Fibroblast of gingiva (primary cell): ENCODE measurements around the gene TRHDE.

ENCODE experiments used
- DNase-seq: peaks from one replicate; pipeline ENCODE4 v3.0.0-alpha.2; 2011; ENCODE audit warnings: low read depth

TRHDE gene

DNA sequence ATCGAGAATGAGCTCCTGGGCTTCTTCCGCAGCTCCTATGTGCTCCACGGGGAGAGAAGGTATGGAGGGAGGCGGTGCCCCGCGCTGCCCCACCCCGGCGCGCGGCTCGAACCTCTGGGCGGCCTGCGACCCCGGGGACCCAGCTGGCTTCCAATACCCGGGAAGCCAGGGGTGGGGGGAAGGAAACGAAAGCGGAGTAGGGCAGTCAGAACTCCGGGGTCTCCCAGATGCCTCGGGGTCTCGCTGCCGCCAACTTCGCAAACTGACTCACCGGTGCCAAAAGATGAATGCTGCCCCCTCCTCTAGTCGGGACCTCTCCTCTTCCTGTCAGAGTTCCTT, 1.3 kb downstream of the TRHDE start:
- no peak for DNase-seq

- DNase-seq: peak; percentile 17
Measured at GRCh38 chr12:72273851-72274351, 1.7 kb downstream of the TRHDE start.

- peak; percentile 85 for DNase-seq
Measured at GRCh38 chr12:72274931-72275330, 2.8 kb downstream of the TRHDE start.

DNA sequence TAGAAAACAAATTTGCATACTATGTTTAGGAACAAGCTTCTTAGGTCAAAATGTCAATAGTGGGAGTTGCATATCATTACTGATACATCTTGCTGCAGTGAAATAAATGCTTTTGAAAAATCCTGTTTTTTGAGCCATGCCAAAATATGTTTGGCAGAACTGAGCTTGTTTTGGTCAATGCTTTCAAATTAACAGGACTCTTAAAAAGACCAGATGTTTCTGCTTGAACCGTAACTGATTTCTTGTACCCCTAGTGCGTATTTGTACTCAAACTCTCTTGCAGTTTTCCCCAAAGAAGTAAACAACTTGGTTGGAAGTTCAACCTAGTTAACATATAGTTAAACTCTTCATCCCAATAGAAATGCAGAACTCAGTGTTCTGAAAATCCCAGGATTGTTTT, 3.4 kb downstream of the TRHDE start:
- DNase-seq: peak; percentile 66

DNA sequence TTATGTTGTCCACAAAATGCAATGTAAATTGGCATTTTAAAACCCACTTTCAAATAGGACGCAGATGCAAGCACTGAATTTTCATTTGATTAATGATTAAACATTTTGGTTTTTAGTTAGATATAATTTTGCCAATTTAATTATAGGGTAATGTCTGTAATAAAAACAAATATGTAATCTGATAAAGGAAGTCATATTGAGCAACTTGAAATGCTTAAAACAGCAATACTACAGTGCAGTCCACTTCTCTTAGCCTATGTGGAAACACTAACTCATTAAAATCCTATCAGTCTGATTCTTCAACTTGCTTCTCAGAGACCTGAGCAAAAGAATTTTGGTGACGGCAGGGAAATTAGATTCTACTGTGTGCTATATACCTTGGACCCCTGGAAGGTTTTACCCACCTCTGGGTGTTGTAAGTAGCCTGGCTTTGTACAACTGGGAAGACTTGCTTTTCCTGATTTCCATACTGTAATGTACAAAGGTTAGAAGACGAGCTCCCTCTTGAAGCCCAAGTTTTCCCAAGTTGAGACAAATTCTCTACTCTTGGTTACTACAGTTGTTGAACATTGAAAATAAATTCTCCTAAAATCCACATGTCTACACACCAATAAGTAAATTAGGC, 4.1 kb downstream of the TRHDE start:
- peak; percentile 36 for DNase-seq

GRCh38 chr12:72277415-72277814, 5.2 kb downstream of the TRHDE start:
- peak; percentile 64 for DNase-seq

DNA sequence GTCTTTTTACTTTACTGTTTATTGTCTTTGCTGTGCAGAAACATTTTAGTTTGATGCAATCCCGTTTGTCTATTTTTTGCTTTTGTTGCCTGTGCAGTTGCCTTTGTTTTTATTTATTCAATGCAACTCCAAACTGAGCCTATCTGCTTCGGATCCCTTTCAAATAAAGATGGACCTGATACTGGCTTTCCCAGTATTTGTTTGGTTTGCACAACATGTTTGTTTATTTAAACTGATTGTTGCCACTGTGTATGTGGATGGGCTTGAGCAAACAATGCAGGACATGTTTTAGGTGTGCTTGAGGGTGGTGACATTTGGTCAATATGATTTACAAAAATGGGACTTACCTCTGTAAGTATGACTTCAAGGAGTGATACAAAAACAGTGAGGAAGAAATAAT, 6.7 kb downstream of the TRHDE start:
- no peak for DNase-seq

GRCh38 chr12:72281126-72281525, 9.0 kb downstream of the TRHDE start:
- no peak for DNase-seq

DNA sequence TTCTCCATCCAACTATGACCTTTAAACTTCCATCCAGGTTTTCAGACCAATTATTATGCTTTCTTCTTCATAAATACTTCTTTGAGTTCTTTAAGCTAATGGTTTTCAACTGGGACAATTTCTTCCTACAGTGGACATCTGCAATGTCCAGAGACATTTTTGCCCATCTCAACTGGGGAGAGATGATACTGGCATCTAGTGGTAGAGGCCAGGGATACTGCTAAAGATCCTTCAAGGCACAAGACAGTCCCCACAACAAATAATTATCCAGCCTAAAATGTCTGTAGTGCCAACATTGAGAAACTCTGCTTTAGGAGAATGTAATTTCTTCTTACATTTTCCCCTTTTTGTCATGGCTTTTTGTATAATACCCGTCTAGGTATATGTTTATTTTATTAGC, 10.6 kb downstream of the TRHDE start:
- DNase-seq: peak; percentile 57

DNA sequence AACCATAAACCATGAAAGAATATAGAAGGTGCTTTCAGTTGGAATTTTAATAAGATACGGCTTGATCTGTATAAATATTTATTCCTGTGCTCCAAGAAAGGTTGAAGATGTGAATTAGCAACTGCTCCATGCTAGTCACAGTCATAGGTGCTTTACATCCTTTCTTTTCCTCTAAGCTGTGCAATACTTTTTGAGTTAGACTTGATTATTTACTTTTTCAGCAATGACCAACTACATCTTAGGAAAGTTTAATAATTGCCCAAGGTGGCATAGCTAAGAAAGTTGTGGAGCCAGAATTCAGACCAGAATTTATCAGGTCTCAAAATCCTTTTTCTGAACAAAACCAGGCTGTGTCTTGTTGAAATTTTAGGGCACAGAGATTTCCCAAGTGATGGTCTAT, 13.7 kb downstream of the TRHDE start:
- DNase-seq: no peak

DNA sequence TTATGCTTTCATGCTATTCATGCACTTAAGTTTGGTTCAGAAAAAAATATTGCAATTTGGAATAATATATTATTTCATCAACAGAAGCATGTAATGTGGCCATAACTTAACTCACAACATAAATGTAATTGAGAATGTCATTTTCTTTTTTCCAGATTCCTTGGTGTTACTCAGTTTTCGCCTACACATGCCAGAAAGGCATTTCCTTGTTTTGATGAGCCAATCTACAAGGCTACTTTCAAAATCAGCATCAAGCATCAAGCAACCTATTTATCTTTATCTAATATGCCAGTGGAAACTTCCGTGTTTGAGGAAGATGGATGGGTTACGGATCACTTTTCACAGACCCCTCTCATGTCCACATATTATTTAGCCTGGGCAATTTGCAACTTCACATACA, 14.4 kb downstream of the TRHDE start:
- peak; percentile 43 for DNase-seq

GRCh38 chr12:72288436-72288835, 16.3 kb downstream of the TRHDE start:
- no peak for DNase-seq

DNA sequence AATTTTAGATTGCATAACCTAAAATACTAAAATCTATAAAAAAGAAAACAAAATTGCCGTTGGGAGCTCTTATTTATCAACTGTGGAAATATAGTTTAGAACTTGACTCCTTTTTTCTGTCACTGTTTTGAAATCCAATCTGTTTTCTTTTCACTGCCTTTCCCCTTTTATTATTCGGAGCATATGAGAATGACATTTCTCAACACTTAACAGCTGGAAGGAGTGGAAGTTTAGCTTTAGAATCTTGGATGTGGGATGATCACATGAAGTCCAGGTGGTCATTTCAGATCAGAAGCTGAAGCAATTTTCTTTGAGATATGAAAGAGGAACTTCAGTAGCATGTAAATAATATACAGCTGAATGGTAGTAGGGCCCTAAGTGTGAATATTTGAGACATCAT, 16.7 kb downstream of the TRHDE start:
- DNase-seq: peak; percentile 63

DNA sequence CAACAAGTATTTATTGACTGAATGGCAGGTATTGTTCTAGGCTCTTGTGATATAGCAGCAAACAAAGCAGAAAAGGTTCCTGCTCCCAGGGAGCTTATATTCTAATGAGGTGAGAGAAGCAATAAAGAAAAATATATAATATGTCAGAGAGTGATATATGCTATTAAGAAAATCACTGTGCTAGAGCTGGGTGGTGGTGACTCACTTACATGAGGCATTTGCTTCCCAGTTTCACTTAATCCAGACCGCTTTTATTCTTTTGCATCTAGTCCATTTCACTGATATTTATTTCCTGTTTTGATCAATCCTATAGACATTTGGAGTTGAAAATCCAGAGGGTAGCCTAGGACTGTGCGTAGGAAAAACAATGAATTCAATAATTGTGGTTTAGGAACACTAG, 17.5 kb downstream of the TRHDE start:
- no peak for DNase-seq

GRCh38 chr12:72291175-72291574, 19.0 kb downstream of the TRHDE start:
- no peak for DNase-seq

DNA sequence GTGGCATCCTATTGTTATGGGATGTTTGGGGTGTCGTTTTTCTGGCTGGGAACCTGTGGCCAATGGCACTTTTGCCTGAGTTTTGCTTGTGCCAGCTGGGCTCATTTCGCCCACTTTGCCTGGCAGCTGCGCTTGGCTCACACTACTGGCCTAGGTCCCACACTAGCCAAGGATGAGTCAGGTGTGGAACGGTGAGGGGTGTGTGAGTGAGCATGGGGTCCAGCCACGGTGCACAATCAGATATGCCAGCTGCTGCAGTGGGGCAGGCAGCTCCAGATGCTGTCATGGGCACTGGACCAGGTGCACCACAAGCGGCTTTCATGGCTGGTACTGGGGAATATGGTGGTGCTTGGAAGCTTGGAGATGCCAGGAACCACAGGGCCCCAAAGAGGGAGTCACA, 21.5 kb downstream of the TRHDE start:
- no peak for DNase-seq

- DNase-seq: no peak
Measured at GRCh38 chr12:72295101-72295500, 22.9 kb downstream of the TRHDE start.

GRCh38 chr12:72295744-72296143, 23.6 kb downstream of the TRHDE start:
- DNase-seq: peak; percentile 39

- DNase-seq: no peak
Measured at GRCh38 chr12:72296389-72296788, 24.2 kb downstream of the TRHDE start.

DNA sequence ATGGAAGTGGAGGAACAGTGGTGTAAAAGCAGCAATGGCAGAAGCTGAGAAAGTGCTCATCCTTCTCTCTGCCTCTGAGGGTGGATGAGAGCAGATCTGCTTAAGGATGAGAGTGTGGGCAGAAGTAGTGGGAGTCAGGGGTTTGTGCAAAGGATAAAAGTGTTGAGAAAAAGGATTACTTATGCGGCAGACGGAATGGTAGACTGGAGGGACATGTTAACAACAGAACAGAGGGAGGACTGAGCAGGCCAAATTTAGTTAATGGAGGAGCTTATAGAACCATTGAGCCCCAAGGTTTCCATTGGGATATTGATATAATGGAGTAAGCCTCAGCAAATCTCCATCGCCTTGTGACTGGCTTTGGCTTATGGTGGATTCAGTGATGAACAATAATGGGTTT, 25.5 kb downstream of the TRHDE start:
- DNase-seq: no peak

DNA sequence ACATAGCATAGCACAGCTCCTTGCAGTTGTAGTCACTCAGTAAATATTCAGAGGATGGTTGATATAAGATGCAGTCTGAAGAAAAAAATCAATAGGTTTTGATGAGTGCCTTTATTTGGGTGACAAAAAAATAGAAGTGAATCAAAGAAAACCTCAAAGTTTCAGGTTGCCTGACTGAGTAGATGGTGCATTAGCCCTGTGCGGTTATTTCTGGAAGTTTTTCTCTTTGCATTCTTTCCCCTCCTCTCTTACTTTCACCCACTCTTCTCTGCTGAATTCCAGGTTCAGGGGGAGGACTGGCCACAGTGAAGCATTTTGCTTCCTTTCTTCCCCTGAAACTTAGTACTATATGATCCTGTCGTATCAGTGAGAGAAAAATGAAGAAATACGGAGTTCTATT, 28.6 kb downstream of the TRHDE start:
- DNase-seq: no peak

DNA sequence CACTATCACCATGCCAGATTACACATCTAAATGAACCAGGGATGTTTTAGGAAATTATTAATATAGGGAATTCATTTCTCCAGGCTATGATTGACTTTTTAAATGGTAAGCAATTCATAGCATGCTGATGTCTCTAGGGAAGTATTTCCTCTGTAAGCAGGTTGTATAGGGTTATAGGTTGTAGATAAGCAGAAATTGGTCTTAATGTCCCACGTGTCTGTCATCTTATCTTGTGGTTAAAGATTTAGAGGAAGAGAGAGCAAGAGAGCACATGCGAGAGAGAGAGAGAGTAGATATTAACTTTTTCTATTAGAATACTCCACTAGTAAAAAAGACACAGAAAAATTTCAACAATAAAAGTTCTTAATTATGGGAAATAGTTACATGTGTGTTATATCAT, 32.6 kb downstream of the TRHDE start:
- DNase-seq: no peak

DNA sequence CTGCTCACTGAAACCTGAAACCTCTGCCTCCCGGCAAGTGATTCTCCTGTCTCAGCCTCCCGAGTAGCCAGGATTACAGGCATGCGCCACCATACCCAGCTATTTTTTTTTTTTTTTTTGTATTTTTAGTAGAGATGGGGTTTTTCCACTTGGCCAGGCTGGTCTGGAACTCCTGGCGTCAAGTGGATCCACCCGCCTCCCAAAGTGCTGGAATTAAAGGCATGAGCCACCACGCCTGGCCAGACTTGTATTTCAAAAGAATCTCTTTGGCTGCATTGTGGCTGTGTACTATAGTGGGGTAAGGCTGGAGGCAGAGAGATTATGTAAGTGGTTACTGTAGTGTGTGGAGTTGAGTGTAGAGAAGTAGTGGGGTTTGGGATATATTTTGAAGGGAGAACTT, 35.1 kb downstream of the TRHDE start:
- DNase-seq: no peak

DNA sequence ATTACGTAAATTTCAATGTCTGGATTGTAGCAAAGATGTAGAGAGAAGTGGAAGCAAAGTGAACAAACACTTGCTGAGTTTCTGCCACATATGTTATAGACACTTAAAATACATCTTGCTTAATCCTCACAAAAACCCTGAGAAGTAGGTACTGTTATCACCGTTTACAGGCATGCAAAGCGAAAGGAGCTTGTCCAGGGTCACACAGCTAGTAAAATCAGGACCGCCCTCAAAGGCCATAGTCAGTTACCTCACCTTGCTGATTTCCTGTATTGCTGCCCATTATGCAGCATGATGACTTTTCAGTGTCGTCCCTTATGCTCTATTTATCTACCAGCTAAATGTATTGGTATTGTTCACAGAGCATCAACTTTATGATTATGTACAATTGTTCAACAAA, 39.8 kb downstream of the TRHDE start:
- DNase-seq: no peak

DNA sequence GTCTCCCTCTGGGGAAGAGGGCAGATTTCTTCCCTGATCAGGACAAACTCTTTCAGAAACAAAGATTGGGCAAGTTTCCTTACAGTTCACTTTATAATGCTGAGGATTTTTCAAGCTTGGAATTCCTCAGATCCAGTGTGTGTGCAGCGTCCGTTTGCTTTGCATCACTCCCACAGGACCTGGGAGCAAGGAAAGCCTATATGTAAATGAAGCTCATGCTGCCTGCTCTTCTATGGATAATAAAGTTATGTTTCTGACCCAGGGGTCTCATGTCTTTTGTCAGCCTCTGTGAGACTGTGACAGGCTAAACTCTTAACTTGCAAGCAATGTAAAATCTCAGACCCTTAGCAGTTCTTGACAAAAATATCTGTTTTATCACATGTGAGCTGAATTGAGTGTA, 41.6 kb downstream of the TRHDE start:
- DNase-seq: no peak
